Islet precursor cell (in vitro differentiated cells): ENCODE results near the gene RAI2.

ENCODE experiments used
- DNase-seq: peaks from one replicate; pipeline ENCODE4 v3.0.0-alpha.2; 2018

Gene RAI2

DNA sequence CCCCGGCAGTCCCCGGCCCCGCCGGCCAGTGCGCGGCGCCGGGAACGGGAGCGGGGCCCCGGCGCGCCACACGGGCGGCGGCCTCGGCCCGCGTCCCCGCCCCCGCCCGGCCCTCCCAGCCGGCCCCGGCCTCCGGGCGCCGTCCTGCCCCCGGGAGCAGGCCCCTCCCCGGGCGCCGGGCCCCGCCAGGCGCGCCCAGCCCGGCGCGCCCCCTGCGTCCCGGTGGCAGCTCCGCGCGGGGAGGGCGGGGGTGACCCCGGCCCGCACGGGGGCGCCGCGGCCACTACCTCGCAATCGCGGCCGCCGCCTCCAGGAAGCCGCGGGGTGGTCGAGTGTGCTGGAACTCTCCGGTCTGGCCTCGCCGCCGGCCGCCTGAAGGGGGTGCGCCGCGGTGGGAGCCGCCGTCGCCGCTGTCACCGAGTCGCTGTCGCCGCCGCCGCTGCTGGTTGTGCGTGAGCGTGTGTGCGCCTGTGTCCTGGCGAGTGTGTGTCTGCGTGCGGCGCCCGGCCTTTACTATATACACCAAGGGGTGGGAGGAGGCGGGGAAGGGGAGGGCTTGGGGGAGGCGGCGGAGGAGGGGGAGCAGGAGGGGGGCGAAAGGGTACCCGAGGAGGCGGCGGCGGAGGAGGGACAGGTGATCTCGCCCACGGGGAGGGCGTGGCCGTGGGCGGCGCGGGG lies at the start of gene RAI2:
Gene RAI2, minus strand, starts transcription at position 488 of the 678 bp plus-strand sequence. CDS start 59,288 bp downstream, outside the sequence.
- DNase-seq, result peak; percentile 64

DNA sequence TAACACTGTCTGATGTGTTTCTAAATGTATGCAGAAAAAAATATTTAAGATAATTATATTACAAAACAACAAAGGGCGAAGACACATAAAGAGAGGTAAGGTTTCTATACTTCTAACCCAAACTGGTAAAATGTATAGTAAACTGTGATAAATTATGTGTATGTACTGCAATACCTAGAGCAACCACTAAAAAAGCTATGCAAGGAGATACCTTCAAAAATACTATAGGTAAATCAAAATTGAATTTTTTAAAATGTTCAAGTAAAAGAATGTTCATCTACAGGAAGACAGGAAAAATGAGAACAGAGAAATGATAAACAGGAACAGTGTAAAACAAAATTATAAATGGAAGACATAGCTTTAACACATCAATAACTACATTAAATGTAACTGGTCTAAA lies 27.3 kb upstream of the RAI2 start:
- DNase-seq, result no peak

- no peak for DNase-seq
Measured at GRCh38 chrX:17882680-17883079, 21.6 kb upstream of the RAI2 start.

DNA sequence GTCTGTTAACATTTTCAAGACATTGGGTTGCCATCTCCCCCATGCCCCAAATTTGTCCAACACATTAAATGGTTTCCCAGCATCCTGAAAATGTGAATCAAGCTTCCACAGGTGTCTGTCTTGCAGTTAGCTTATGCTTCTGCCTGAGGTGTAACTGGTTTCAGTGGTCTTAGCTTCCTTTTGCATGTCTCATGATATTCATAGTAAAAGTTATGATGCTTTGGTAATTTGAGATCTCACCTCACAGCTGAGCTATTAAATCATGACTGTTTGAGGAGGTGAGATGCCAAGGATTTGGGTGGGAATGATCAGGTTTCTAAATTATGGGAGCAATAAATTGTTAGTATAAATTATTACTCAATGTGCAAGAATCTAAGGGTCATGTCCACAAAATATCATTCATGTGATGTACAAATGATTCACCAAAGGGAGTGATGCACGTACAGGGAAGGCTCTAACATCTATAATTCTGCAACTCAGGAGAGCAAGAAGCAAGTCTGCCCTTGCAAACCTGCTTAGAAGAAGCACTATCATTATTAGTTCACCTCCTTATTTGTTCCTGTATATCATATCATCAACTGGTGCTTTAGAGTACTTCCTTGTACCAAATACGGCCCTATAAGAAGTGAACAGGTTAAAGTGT lies 17.1 kb upstream of the RAI2 start:
- DNase-seq, result no peak

DNA sequence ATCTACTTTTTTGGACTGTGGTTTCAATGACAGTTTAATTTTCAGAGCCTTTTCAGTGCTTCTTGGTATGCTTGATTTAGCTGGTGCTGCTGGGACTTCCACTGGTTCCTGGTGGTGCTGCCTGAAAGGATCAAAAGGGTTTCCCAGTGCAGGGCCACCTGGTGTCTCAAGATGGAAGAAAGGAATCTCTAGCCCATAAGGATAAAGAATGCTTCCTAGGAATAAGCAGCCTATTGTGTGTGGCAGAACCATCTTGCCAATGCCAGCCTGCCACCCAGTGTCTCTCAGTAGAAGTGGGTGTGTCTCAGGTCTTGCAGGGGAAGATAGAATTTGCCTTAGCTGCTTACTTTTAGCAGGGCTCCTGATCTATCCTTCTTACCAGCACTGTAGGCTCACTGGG lies 15.0 kb upstream of the RAI2 start:
- no peak for DNase-seq

GRCh38 chrX:17869580-17869979 lies 8.5 kb upstream of the RAI2 start:
- no peak for DNase-seq

- no peak for DNase-seq
Measured at GRCh38 chrX:17861489-17862011, 452 bp upstream of the RAI2 start.

GRCh38 chrX:17860179-17860780 lies 818 bp downstream of the RAI2 start:
- DNase-seq, result no peak

DNA sequence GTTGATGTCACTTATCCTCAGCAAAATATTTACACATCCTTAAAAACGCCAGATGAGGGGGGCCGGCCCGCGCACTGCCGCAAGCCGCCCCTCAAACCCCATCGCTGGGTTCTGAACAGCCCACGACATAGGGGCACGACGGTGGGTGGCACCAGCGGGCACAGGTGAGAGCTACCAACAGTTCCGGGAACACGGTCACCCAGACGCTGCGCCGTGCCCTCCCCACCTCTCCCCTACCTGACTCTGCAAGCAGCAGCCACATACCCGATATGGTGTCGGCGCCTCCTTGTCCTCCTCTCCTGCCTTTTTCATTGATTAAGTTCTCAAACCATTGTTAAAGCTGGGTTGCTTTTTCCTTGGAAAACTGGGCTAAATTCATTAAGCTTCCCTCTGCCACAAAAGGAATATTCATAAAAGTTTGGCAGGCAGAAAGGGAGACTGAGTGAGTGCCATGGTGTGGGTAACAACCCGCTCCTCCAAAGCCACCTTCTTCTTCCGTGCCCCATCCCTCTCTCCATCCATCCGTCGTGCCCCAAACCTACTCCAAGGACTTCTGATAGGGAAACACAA lies 1.4 kb downstream of the RAI2 start:
- no peak for DNase-seq

- DNase-seq, result no peak
Measured at GRCh38 chrX:17854531-17854930, 6.6 kb downstream of the RAI2 start.

- DNase-seq, result no peak
Measured at GRCh38 chrX:17854069-17854468, 7.0 kb downstream of the RAI2 start.

GRCh38 chrX:17851874-17852273 lies 9.2 kb downstream of the RAI2 start:
- DNase-seq, result no peak

- no peak for DNase-seq
Measured at GRCh38 chrX:17848545-17849265, 12.4 kb downstream of the RAI2 start.

DNA sequence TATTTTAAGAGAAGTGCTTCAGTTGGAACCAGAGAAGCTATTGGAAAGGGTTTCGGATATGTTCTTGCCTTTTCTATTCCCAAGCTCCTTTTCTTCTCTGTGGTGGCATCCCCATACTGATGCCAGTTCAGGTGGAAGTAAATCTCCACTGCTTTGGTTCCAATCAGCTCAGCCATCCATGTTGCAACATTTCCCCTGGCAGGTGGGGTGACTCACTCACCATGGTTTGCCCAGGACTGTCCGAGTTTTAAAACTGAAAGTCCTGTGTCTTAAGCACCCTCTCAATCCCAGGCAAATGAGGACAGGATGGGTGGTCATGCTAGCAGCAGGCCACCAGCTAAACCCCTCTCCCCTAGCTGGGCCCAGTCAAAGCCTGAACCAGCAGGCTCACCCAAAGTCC lies 15.1 kb downstream of the RAI2 start:
- DNase-seq, result no peak

- DNase-seq, result no peak
Measured at GRCh38 chrX:17844236-17844635, 16.9 kb downstream of the RAI2 start.

DNA sequence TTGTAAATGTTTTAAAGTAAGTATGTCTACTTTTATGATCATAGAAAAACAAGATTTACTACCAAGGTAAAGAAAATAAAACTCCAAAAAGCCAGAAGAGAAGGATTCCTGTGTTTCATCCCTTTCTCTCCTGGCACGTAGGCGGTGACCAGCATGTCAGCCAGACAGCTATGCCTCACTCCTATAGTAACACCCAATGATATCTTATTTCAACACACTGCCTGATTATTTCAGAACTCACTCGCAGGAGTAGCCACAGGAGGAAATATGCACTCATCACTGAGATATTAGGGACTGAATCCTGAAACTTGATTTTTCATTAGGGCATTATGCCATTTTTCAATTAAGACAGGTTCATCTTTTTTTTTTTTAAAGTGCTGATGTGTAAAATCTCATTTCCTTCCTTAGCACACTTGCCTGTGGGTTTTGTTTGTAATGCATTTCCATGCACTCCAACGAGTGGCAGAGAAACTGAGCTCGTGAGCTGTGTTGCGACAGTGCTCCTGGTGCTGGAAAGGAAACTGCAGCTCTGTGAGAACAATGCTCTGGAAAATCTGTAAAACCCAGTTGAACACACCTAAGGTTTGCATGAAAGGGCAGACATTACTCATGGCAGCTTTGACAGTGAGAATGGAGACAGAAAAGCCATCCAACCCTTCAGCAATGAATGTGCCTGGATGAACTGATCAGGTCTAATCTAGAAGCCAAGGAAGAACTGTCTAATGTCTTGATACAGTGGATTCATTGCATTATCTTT lies 18.2 kb downstream of the RAI2 start:
- DNase-seq, result no peak

DNA sequence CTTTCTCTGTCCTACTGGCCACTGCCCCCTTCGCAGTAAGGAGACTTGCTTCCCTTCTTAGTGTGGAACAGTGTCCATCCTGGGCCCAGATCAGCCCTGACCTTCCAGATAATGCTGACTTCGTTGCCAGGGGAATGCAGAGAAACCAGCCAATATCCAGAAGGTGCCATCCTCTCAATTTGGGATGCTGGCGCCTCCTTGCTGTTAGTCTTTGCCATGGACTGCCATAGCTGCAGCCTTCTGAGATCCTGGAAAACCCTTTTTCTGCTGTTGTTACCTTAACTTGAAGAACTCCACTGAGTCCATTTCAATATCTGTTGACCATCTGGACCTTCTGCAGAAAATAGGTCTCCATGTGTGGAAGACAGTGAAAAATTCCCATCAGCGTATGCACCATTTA lies 21.8 kb downstream of the RAI2 start:
- no peak for DNase-seq

DNA sequence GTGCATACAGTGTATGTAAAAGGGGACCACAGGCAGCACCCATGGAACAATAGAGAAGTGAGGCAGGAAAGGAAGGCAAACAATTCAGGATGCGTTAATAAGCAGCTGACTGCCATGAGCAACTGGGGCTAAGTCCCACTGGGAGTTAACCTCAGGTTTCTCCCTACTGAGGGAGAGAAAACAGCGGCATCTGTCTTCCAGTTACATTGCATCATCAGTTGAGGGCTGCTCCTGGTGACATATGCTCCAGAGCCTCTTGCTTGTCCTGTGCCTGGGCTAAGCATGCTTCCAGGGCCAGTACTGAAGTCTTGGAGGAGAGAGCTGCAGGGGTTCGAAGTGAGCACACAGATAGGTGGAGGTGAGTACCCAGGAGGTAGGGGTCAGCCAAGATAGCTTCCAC lies 24.3 kb downstream of the RAI2 start:
- no peak for DNase-seq

DNA sequence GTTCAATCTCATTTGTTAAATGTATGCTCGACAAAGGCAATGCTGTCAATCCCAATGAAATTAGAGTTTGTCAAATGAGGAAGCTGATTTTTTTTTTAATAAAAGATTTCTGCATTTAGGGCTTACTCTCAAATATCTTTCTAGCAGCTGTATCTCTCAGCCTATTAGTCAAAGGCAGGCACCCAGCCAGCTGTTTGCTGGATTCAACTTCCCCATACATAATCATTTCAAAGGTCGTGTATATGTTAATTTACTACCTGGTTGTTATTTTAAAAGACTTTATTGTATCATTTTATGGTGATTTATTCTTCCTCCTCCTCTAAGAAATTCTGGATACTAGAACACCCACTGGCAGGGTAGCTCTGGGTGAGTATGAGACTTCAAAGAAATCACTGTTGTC lies 27.1 kb downstream of the RAI2 start:
- DNase-seq, result no peak

GRCh38 chrX:17831255-17831654 lies 29.8 kb downstream of the RAI2 start:
- DNase-seq, result no peak

- no peak for DNase-seq
Measured at GRCh38 chrX:17830211-17830610, 30.9 kb downstream of the RAI2 start.

DNA sequence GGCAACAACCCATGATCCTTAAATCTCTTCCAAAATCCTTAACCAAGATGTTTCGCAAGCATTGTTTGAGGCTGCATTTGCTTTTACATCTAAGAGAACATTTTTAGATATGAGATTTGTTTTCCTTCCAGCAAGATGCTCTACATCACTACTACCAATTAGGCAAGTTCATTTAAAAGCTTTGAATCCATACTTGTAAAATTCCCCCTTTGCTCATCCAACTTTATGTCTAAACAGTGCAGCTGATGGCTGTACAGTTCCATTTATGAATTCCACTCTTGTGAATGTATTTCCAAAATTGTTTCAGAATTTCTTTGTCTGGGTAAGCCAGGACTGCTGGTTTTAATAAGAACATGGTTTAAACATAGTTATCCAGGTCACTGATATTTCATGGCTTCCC lies 31.5 kb downstream of the RAI2 start:
- DNase-seq, result no peak
